Osteocyte (in vitro differentiated cells): ENCODE data around the gene COL15A1. TPM values are rescaled to one million over a fixed set of nuclear protein-coding genes. Genes with fewer than 3 reads are reported as not detected.
A peak's percentile ranks its signal among the peaks of the same experiment; 100 is the strongest.

Experiments
- DNase-seq: peaks from one replicate; pipeline ENCODE4 v3.0.0; 2021; ENCODE audit warnings: mixed read lengths; ENCODE audit not compliant: unreplicated experiment; ENCODE audit errors: extremely low spot score
- H3K27ac Mint-ChIP-seq: one replicate; pipeline ENCODE4 v1.8.0; 2021; ENCODE audit warnings: mild to moderate bottlenecking, mixed read lengths; ENCODE audit not compliant: unreplicated experiment
- H3K27me3 Mint-ChIP-seq: one replicate; pipeline ENCODE4 v1.8.0; 2021; ENCODE audit warnings: mixed read lengths; ENCODE audit not compliant: unreplicated experiment
- H3K36me3 Mint-ChIP-seq: one replicate; pipeline ENCODE4 v1.8.0; 2021; ENCODE audit warnings: mixed read lengths; ENCODE audit not compliant: unreplicated experiment
- H3K4me1 Mint-ChIP-seq: one replicate; pipeline ENCODE4 v1.8.0; 2021; ENCODE audit warnings: mixed read lengths; ENCODE audit not compliant: unreplicated experiment
- H3K4me3 Mint-ChIP-seq: one replicate; pipeline ENCODE4 v1.8.0; 2021; ENCODE audit warnings: mild to moderate bottlenecking, moderate library complexity, mixed read lengths; ENCODE audit not compliant: unreplicated experiment
- H3K9me3 Mint-ChIP-seq: one replicate; pipeline ENCODE4 v1.8.0; 2021; ENCODE audit warnings: mixed read lengths; ENCODE audit not compliant: unreplicated experiment
- CTCF ChIP-seq: fragments of 200-600 bp; sonication (generic); IDR thresholded peaks from 2 replicates; pipeline ENCODE4 v1.5.0; 2021; ENCODE audit warnings: antibody characterized with exemption, mild to moderate bottlenecking, moderate library complexity
- total RNA-seq: library from RNA; stranded (reverse); gene quantifications from 2 replicates; pipeline ENCODE4 v1.2.1, GENCODE V29; 2021

COL15A1 gene
- total RNA-seq, 1 donor from 2014 or later, result 0.81 TPM

- DNase-seq, result no peak
- H3K9me3 Mint-ChIP-seq, result no peaks in the 10 kb centered on the region
- TF ChIP-seq CTCF, result no peak
- peaks cover 57% of the 10 kb centered on the region for H3K4me1 Mint-ChIP-seq
- H3K36me3 Mint-ChIP-seq, result no peaks in the 10 kb centered on the region
- no peaks in the 10 kb centered on the region for H3K27me3 Mint-ChIP-seq
- no peak overlapping the region for H3K27ac Mint-ChIP-seq
- H3K4me3 Mint-ChIP-seq, result no peak overlapping the region
Observed at GRCh38 chr9:99069075-99069474, 125.4 kb downstream of the COL15A1 start.

- no peak overlapping the region for H3K27ac Mint-ChIP-seq
- H3K4me1 Mint-ChIP-seq, result peaks cover 57% of the 10 kb centered on the region
- no peaks in the 10 kb centered on the region for H3K36me3 Mint-ChIP-seq
- no peaks in the 10 kb centered on the region for H3K27me3 Mint-ChIP-seq
- H3K9me3 Mint-ChIP-seq, result no peaks in the 10 kb centered on the region
- no peak for DNase-seq
- no peak overlapping the region for H3K4me3 Mint-ChIP-seq
- no peak for TF ChIP-seq CTCF
Observed at GRCh38 chr9:99069546-99069945, 125.8 kb downstream of the COL15A1 start.

GRCh38 chr9:99070681-99071080, 127.0 kb downstream of the COL15A1 start:
- peaks cover 63% of the 10 kb centered on the region for H3K4me1 Mint-ChIP-seq
- no peaks in the 10 kb centered on the region for H3K27me3 Mint-ChIP-seq
- DNase-seq, result no peak
- no peaks in the 10 kb centered on the region for H3K36me3 Mint-ChIP-seq
- no peaks in the 10 kb centered on the region for H3K9me3 Mint-ChIP-seq
- no peak for TF ChIP-seq CTCF
- H3K4me3 Mint-ChIP-seq, result no peak overlapping the region
- peak overlapping the region; percentile 29 for H3K27ac Mint-ChIP-seq

GRCh38 chr9:99071313-99072039, 127.8 kb downstream of the COL15A1 start:
- Mint-ChIP-seq H3K9me3 (no peaks in the 10 kb centered on the region), H3K36me3 (no peaks in the 10 kb centered on the region), H3K4me3 (no peak overlapping the region), H3K4me1 (peaks cover 57% of the 10 kb centered on the region), H3K27me3 (peaks cover under 1% of the 10 kb centered on the region), H3K27ac (peak overlapping the region; percentile 3)
- DNase-seq, result no peak
- TF ChIP-seq CTCF, result no peak

- Mint-ChIP-seq H3K4me1 (peaks cover 55% of the 10 kb centered on the region), H3K9me3 (no peaks in the 10 kb centered on the region), H3K27me3 (peaks cover 5% of the 10 kb centered on the region), H3K4me3 (no peak overlapping the region), H3K27ac (no peak overlapping the region), H3K36me3 (no peaks in the 10 kb centered on the region)
- no peak for TF ChIP-seq CTCF
- no peak for DNase-seq
Observed at GRCh38 chr9:99072040-99072394, 128.3 kb downstream of the COL15A1 start.
